NT2/D1 (cell line): ENCODE measurements around the gene C1QTNF5.

ENCODE experiments used
- DNase-seq: peaks from one replicate; pipeline ENCODE4 v3.0.0-alpha.2; 2011; ENCODE audit warnings: low read depth, low spot score
- H3K27me3 ChIP-seq: 2 replicates; pipeline ENCODE4 v1.6.0; 2011; ENCODE audit warnings: mild to moderate bottlenecking; ENCODE audit not compliant: insufficient read length, insufficient read depth
- H3K36me3 ChIP-seq: 2 replicates; pipeline ENCODE4 v1.6.1; 2011; ENCODE audit warnings: mild to moderate bottlenecking, low read length, mixed read lengths; ENCODE audit not compliant: insufficient read depth, insufficient read length
- H3K4me1 ChIP-seq: 2 replicates; pipeline ENCODE4 v1.5.1; 2011; ENCODE audit not compliant: insufficient read depth, insufficient read length
- H3K4me3 ChIP-seq: 2 replicates; pipeline ENCODE4 v1.5.1; 2011; ENCODE audit warnings: low read depth; ENCODE audit not compliant: insufficient read length
- H3K9ac ChIP-seq: 2 replicates; pipeline ENCODE4 v1.6.0; 2011; ENCODE audit warnings: low read depth; ENCODE audit not compliant: insufficient read length
- H3K9me3 ChIP-seq: 2 replicates; pipeline ENCODE4 v1.5.1; 2011; ENCODE audit warnings: mild to moderate bottlenecking, low read length; ENCODE audit not compliant: insufficient read depth
- SUZ12 ChIP-seq: IDR thresholded peaks from 2 replicates; pipeline ENCODE4 v1.6.1; 2011; ENCODE audit not compliant: insufficient read length, insufficient read depth; ENCODE audit errors: extremely low read depth
- YY1 ChIP-seq: IDR thresholded peaks from 2 replicates; pipeline ENCODE4 v1.6.1; 2011; ENCODE audit not compliant: insufficient read length, insufficient read depth
- ZNF274 ChIP-seq: IDR thresholded peaks from 2 replicates; pipeline ENCODE4 v1.6.1; 2011; ENCODE audit warnings: mild to moderate bottlenecking, low read depth, low read length

C1QTNF5 gene

DNA sequence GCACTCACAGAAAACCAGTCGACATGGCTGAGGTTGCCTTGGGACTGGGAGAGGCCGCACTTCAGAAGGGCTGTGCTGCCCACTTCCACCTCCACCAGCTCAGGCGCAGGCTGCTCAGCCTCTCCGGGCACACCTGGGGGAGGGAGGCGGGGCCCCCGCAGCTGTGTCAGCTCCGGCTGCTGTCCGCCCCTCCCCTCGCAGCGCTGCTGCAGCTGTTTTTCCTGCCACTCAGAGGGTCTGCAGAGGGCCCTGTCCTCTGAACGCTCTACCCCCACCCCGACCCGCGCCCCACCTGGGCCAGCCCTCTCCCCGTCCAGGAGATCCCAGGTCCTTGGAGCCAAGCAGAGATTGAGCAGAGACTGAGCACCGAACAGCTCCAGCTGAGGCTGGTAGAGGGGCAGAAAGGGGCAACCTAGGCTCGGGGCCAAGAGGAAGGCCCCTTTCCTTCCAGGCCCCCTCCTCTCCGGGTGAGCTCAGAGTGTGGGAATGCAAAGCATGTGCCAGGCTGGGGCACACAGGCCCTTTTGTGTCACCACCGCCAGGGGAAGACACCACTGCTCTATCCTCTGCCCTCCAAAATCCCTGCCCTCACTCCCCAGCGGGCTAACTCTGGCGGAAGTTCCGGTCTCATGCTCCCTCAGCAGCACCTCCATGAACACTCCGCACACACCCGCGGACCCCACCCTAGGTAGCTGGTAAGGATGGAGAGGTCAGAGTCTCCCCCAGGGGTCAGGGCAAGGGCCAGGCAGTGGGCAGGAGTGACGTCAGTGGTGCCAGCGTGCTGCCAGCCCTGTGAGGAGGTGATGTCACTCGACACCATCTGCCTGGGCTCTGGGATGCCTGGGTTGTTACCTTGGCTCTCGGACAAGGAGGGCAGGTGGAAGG is 25.3 kb downstream of the C1QTNF5 start:
- H3K27me3 ChIP-seq: peaks cover 14% of the 10 kb centered on the region
- H3K9ac ChIP-seq: peak overlapping the region; percentile 91

DNA sequence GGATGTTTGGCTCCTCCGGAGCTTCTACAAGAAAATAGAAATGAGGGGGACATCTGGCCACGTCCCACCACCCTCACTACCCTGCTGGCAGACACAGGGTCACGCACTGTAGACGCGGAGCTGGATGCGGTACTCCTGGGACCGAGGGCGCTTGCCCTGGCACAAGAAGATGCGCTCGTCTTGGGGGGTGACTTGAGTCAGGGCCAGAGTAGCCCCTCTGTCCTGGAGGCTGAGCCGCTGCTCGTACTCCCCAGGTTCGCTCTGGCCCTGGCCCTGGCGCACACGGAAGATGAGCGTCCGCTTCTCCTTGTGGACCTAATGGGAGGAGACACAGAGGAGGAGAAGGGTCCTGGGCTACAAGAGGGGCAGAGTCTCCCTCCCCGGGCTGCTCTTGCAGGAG is 26.0 kb downstream of the C1QTNF5 start:
- Histone ChIP-seq H3K4me3 (peak overlapping the region; percentile 57), H3K27me3 (peaks cover 14% of the 10 kb centered on the region), H3K4me1 (peaks cover 21% of the 10 kb centered on the region), H3K36me3 (peaks cover 53% of the 10 kb centered on the region), H3K9ac (peak overlapping the region; percentile 91), H3K9me3 (no peaks in the 10 kb centered on the region)
- TF ChIP-seq ZNF274: no peak
- no peak for TF ChIP-seq SUZ12
- TF ChIP-seq YY1: no peak
- DNase-seq: no peak

More for the DNA sequence above, 25.3 kb downstream of the C1QTNF5 start:
- Histone ChIP-seq H3K9me3 (no peaks in the 10 kb centered on the region), H3K4me3 (peak overlapping the region; percentile 57), H3K36me3 (peaks cover 46% of the 10 kb centered on the region), H3K4me1 (peaks cover 21% of the 10 kb centered on the region)
- TF ChIP-seq SUZ12: no peak
- no peak for TF ChIP-seq YY1
- no peak for TF ChIP-seq ZNF274
- no peak for DNase-seq

DNA sequence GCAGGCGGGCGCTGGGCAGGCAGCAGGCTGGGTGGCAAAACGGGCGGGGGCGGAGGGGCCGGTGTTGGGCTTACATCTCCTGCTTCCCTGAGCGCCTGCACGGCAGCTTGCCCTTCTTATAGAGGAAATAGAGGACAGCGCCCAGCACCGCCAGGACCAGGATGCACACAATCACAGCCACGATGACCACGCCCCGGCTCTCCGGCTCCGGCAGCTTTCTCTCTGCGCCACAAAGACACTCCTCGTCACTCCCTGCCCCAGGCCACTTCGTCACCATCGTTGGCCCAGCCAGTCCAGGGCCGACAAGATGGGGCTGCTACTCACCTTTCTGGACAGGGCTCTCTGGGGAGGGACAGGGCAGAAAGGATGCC is 30.0 kb downstream of the C1QTNF5 start:
- Histone ChIP-seq H3K4me1 (peaks cover 5% of the 10 kb centered on the region), H3K9me3 (no peaks in the 10 kb centered on the region), H3K9ac (no peak overlapping the region), H3K36me3 (peaks cover 81% of the 10 kb centered on the region), H3K27me3 (peaks cover 3% of the 10 kb centered on the region), H3K4me3 (no peak overlapping the region)
- DNase-seq: no peak
- TF ChIP-seq YY1: no peak
- no peak for TF ChIP-seq ZNF274
- no peak for TF ChIP-seq SUZ12

DNA sequence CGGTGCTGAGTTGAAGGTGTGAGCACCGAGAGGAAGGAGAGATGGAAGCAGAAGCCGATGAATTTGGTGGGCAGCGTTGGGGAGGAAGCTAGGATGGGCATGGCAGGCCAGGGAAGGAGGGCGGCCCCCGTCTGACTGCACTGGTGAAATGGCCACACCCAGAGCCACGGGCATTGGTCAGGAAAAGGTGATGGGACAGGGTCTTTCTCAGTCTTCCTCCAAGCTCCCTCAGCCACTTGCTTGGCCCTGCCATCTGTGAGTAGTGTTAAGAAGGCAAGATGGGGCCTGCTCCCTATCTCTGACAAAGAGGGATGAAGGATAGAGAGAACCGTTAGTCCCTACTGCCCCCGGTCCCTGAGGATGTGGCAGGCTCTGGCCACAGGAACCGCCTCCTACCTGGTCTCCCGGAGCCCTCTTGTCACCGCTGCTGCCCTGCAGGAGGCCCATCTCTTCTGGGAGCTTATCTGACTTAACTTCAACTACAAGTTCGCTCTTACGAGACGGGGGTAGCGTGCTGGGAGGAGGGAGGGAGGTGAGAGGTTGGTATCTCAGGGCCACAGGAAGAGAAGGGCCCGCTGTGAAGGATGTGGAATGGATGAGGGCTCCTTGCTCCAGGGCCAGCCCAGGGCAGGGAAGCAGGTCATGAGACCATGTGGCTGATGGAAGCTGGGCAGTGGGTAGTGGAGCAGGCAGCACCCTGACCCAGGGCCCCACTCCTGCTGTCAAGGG is 30.6 kb downstream of the C1QTNF5 start:
- H3K27me3 ChIP-seq: no peaks in the 10 kb centered on the region
- DNase-seq: no peak
- H3K36me3 ChIP-seq: peaks cover 84% of the 10 kb centered on the region
- no peak overlapping the region for H3K9ac ChIP-seq
- TF ChIP-seq YY1 (no peak), ZNF274 (no peak), SUZ12 (no peak)
- H3K4me3 ChIP-seq: no peak overlapping the region
- no peaks in the 10 kb centered on the region for H3K9me3 ChIP-seq
- H3K4me1 ChIP-seq: peaks cover 4% of the 10 kb centered on the region

DNA sequence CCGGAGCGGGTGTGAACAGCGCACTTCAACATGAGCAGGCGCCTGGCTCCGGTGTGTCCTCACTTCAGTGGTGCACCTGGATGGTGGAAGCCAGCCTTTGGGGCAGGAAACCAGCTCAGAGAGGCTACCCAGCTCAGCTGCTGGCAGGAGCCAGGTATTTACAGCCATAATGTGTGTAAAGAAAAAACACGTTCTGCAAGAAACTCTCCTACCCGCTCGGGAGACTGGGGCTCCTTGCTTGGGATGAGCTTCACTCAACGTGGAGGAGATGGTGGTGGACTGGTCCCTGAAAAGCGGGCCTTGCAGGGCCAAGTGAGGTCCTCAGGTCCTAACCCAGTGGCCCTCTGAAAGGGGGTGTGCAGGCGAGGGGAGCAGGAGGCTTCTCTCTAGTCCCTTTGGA is 31.3 kb downstream of the C1QTNF5 start:
- Histone ChIP-seq H3K4me3 (no peak overlapping the region), H3K9me3 (no peaks in the 10 kb centered on the region), H3K27me3 (no peaks in the 10 kb centered on the region), H3K36me3 (peaks cover 77% of the 10 kb centered on the region), H3K9ac (no peak overlapping the region), H3K4me1 (no peaks in the 10 kb centered on the region)
- no peak for DNase-seq
- TF ChIP-seq YY1: no peak
- no peak for TF ChIP-seq ZNF274
- no peak for TF ChIP-seq SUZ12

DNA sequence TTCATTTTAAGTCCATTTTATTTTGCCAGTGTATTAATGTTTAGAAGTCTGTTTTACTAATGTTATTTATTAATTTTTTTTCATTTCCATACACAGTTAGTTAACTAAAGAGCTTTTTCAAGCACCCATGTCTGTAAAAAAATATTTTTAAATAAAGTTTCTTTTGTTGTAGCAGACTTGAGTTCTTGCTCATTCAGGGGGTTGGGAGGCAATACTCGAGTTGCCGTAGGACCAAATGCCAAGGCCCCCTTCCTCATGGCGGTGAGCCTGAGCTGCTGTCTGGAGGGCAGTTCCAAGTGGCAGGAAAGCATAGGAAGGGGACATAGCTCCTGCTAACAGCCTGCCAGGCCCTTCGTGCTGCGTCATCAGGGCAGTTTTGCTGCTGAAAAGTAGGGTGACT is 32.7 kb downstream of the C1QTNF5 start:
- Histone ChIP-seq H3K9ac (no peak overlapping the region), H3K27me3 (no peaks in the 10 kb centered on the region), H3K36me3 (peaks cover 78% of the 10 kb centered on the region), H3K4me1 (no peaks in the 10 kb centered on the region), H3K4me3 (no peak overlapping the region), H3K9me3 (no peaks in the 10 kb centered on the region)
- no peak for DNase-seq
- no peak for TF ChIP-seq YY1
- TF ChIP-seq SUZ12: no peak
- no peak for TF ChIP-seq ZNF274

DNA sequence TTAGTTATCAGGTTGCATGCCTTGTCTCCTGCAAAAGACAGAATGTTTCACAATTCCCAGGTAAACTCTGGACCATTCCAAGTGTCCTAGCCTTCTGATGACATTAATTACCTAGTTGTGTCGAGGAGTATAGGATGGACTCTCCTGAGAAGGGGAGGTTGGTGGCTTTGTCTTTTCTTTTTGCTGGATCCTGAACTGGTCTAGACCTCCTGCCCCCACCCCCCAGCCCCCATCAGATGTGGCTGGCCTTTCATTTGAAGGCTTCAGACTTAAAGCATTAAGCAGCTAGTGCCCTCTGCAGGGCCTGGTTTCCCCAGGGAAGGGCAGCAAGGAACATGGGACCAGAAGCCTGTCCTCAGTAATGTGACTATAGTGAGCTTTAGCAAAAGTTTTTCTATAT is 33.5 kb downstream of the C1QTNF5 start:
- no peak overlapping the region for H3K9ac ChIP-seq
- peaks cover 78% of the 10 kb centered on the region for H3K36me3 ChIP-seq
- TF ChIP-seq YY1 (no peak), SUZ12 (no peak), ZNF274 (no peak)
- no peak overlapping the region for H3K4me3 ChIP-seq
- DNase-seq: no peak
- H3K27me3 ChIP-seq: no peaks in the 10 kb centered on the region
- no peaks in the 10 kb centered on the region for H3K4me1 ChIP-seq
- H3K9me3 ChIP-seq: no peaks in the 10 kb centered on the region
